ENCODE data around the gene ZNF423.

GRCh38 chr16:49896447-49896964, 40.6 kb upstream of the ZNF423 start:
- TF ChIP-seq POLR2AphosphoS5 (IDR thresholded peaks at IDR 0.05): no peak
- no peak for TF ChIP-seq CTCF (IDR thresholded peaks at IDR 0.05)
- no peak for TF ChIP-seq POLR2A (IDR thresholded peaks at IDR 0.05)
- TF ChIP-seq EP300 (IDR thresholded peaks at IDR 0.05): no peak
